GM21619 (cell line): Measurements from ENCODE around the gene TSPAN9.

Experiments used
- ATAC-seq: cut with Tn5 transposase; IDR thresholded peaks from one replicate; pipeline ENCODE4 v1.9.1; 2021; ENCODE audit not compliant: unreplicated experiment

TSPAN9 gene

DNA sequence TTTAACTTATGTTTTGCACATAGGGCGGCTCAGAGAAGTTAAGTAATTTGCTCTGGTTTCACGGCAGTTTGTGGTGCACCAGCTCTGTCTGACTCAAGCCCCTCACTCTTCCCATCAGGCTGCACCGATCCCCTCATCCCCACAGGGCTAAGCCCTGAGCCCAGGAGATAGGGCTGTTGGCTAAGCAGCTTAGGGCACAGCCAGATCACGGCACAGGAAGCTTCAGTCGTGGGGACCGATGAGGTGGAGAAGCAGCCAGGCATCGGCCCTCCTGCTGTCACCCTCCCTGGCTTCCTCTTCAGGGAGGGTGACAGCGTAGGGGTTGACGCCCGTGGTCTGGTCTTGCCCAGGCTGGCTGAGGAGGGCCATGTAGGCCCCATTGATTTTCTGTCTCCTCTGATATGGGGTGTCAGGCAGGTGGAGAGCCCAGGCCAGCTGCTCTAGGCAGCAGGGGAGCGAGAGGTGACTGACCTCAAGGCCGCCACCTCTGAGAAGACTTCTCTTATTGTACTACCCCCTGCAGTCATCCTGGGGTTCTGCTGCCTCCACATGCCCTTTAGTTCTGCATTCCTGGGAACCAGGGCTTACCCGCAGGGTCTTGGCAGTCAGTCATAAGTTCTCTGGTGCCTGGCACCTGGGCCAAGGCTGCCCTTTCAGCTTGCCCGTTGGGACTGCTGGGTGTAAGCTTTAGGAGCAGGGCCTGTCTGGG, 166.4 kb downstream of the TSPAN9 start:
- no peak for ATAC-seq

DNA sequence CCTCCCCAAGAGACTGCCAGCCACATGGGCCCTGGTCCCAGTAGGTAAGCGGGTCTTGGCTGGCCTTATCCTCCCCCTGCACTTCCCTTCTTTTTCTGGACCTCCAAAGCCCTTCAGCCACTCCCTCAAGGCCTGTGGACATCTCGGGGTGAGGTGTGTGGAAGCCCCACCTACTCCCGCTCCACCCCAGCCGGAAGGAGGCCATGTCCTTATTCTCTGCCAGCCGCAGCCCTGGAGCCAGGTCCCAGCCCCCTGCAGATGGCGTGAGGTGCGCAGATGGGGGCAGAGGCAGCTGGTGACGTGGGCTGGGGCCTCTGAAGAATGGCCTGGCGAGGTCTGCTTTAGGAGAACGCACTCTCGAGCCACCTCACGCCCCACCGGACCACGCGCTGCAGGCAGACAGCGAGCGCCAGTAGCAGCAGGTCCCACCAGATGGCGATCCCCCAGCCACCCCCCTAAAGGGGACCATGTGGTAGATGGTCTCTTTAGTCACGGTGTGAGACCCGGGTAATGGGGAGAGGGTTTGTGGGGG, 167.1 kb downstream of the TSPAN9 start:
- ATAC-seq: no peak

DNA sequence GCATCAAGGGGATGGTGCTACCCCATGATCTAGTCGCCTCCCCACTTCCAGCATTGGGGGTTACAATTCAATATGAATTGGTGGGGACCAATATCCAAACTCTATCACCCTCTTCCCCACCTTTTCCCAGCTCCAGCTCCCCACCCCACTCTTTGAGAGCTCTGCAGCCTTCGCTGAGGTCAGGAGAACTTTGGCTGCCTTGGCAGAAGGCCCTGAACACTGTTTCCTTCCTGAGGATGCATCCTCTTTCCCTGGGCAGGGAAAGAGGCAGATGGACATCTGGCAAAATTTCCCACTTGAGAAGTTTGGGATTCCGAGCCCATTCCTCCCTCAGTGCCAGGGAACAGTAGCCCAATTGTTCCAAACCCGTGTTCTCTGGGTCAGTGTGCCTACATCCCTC, 169.1 kb downstream of the TSPAN9 start:
- ATAC-seq: no peak

DNA sequence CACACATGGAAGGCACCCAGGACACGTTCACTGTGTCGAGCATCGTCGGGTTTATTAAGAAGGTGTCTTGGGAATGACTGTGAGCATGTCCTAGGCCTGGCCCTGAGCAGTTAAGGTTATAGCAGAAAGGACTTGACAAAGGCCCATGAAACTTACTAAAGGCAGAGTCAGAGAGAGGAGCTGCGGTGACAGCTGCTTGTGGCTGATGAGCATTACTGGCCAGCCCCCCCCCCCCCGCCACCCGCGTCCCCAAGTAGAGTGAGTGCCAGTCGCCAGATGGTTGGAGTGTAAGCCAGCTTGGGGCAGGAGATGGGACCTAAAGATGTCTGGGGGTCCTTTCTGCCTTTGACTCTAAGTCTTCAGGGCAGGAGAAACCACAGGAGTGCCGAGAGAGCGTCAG, 169.9 kb downstream of the TSPAN9 start:
- ATAC-seq: no peak

DNA sequence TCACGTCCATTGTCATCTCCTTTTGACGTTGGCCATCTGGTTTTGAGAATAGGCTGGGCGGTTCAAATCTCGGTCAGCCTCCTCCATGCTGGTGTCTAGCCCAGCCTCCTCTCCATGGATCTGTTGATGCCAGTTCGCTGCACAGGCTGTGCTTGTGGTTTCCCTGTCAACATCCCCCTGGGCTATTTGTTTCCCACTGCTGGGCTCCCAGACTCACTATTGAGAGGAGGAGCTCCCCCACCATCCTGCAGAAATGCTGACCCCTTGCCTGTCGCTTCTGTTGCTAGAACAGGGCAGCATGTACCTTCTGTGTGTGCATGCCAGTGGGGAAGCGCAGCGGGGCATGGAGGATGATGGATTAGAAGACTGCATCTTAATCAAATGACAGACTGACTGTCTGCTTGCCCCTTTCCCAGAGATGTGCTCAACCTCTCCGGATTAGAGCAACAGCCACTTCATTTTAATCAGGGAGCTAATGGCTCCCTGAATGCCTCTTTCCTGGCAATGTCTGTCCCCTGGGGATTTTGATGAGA, 170.5 kb downstream of the TSPAN9 start:
- ATAC-seq: no peak

DNA sequence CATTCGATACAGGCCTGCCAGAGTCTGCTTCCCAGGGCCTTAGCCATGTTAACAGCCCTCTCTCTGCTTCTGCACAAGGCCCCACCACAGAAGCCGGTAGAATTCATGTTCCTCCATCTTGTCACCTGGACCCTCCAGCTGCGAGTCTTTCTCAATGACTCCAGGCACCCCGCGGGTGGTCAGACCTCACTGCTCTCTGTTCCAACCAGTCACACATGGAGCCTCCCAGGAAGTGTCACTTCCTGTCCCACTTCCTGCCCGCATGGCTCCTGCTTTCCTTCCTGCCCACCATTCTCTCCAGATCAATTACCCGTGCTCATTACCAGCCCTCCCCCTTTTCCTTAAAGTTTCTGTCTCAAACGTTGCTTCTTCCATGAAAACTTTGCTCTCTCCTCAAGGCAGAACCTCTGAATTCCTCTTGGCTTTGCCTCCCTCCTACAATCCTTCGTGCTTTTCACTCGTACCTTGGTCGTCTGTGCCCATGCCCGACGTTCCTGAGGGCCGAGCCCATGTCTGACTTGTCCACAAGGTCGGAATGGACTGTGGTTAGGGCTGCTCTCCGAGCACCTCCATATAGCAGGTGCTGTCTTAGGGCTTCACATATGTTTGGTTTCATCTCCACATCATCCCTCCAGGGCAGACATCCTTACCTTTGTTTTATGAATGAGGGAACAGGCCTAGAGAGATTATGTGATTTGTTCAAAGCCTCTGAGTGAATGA, 172.1 kb downstream of the TSPAN9 start:
- ATAC-seq: no peak

DNA sequence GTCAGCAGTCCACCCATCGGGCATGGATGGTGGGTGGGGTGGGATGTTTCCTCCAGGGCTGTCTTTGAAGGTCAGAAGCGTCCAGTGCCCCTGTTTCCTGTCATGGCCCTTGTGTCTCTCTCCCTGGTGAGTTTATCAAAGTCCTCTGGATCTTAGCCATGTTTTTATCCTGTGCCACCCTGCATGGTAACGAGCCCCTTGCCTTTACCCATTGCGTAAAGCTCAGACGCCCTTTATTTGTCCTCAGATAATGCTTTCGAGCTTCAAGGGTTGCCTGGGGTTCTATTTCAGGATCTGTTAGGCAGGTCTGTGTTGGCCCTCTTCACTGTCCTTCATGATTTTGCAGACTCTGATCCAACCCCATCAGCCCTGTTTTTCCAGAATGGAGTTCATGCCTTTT, 172.9 kb downstream of the TSPAN9 start:
- no peak for ATAC-seq

DNA sequence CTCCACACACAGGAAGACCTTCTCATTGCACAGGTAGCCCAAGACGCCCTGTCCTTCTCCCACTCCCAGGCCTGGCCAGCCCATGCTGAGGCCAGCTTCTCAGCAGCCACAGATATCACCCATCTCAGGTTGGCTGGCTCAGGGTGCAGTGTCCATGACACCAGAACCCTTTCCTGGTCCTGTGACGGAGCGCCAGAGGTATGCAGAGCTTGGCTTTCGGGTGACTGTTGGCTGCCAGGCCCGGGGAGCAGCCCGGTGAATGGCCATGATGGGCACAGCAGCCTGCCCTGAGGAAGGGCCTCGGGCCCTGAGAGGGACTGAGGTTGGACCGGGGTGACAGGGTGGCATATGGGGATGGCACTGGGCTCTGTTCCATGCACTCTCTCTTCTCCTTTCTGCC, 173.4 kb downstream of the TSPAN9 start:
- ATAC-seq: no peak

DNA sequence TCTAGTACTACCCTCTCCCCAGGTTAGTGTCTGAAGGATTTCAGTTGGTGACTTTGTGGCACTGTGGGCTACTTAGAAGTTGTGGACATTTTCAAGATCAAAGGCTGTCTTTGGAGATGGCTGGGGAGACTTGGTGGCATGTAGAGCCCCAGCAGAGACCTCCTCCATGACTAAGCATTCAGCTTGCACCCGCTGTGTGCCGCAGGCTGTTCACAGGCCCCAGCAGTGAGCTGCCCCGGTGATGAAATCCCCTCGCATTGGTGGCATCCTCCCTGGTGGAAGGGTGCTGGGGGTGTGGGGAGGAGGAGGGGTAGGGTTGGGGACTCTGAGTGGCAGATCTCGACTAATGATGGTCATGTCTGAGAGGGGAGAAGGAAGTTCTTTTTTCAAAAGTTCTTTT, 173.9 kb downstream of the TSPAN9 start:
- ATAC-seq: no peak

DNA sequence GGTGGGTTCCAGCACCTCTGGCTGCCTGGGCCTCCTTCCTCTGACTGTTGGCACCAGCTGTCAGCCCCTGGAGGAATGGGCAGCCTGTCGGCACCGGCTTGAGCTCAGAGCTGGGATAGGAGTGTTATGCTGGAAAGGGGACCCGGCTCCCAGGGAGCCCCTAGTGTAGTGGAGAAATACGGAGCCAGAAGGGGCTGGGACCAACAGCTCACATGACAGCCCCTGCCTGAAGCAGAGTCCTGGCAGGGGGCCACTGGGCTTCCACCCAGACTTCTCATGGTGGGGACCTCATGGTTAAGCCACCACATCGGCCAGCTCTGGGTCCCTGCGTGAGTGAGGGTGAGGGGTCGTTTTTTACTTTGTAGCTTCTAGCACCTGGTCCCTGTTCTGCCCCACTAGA, 174.5 kb downstream of the TSPAN9 start:
- no peak for ATAC-seq

DNA sequence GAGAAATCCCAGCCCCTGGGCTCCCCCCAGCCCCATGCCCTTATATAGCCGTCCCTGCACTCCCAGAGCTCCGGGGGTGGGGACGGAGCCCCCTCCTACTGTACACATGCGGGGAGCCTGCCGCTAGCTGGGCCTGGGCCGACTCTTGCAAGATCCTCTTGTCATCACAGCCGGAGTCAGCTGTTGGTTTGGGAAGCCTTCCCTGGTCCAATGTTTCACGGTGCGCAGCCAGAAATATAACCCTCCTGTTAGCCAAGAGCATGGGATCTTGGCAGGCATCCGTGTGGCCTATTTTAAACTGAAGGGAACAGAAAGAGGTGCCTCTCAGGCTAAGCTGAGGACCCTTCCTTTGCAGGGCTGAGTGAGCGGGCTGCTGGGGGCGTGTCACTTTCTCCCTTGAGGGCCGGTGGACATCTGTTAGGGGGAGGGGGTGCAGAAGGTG, 175.3 kb downstream of the TSPAN9 start:
- ATAC-seq: no peak

DNA sequence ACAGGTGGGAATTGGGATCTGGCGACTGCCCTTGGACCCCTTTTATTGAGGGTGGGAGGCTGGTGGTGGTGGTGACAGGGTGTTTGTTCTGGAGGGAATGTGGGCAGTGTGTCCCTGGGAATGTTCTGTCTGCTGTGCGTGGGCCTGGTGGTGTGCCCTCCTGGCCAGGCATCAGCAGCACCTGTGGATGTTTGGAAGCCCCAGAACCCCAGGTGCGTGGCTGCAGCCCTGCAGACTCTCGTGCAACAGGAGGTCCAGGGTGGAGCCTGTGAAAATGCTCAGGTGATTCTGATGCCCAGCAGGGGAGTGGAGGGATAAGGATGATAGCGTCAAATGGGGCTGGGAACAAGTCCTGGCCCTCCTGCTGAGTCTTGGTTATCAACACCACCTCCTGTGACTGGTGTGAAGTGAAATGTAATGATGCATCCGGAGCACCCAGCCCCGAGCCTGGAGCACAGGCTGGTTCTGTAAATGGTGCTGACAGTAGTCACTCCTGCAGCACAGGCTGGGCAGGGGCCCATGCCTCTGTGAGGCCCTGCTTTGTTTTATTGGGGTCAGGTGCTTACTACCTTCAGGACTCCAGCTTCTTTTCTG, 176.6 kb downstream of the TSPAN9 start:
- ATAC-seq: no peak

DNA sequence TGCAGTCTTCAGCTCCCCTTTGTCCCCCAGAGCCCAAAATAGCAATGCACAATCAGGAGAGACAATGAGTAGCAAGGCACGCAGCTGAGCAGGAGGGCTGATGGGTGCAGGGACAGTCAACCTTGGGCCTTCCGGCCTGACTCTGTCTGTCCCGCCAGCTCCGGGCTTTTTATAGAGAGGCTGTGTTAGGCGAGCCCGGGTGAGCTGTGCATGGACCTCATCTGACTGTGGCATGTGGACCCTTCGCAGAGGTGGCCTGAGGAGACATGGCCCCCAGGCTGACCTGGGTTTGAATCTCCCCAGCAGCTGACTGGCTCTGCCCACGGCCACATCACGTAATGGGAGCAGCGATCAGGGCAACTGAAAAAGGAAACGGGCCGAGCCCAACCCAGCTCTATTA, 177.9 kb downstream of the TSPAN9 start:
- ATAC-seq: no peak

DNA sequence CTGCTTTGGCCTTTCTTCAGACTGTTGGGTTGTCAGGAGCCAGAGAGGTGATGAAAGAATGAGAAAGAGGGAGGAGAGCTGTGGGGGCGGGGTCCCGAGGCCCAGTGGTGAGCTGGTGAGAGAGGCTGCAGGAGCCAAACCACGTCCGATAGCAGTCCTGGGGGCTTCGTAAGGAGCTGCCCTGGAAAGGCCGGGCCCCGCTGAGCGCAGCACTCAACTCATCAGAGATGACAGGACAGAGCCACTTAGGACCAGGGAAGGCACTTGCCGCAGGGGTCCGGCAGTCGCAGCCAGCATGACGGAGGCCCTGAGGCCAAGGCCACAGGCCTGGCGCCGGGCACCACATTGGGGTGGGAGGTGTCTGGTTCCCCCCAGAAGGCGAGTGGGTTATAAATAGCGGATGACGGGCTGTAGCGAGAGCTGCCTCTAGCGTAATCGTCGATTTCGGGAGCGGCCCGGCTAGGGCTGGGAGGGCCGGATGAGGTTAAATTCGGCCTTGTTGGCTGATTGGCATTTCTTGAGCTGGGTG, 179.0 kb downstream of the TSPAN9 start:
- no peak for ATAC-seq

DNA sequence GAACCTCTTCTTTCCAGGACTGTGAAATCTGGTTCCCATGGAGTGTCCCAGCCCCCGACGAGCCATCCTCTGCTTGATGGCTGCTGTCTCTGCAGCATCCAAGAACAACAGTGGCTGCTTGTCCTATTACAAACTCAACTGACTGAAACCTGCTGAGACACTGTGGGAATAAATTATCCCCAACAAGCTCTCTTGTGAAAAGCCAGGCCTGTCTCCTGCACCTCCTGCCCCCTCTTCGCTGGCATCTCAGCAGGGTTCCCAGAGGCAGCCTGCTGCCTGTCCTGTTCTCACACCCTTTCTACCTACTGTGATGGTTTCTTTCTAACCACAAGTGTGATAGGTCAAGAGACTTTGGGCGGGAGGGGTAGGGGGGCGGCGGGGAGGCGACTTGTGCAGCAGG, 180.2 kb downstream of the TSPAN9 start:
- ATAC-seq: no peak

DNA sequence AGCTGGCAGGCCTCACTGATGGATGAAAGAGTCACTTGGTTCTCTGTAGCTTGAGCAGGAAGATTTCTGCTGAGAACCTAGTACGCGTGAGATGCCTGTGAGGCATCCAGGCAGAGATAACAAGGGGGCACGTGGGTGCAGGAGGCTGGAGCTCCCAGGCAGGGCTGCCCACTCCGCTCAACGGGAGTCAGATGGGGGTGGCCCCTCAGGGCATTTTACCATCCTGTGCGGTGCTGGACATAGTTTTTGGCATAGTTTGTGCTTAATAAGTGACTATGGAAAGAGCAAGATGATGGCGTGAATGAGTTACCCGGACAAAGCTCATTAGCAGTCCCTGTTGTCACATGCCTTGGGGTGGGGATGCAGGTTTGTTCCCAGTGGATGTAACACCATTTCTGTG, 182.8 kb downstream of the TSPAN9 start:
- ATAC-seq: no peak

DNA sequence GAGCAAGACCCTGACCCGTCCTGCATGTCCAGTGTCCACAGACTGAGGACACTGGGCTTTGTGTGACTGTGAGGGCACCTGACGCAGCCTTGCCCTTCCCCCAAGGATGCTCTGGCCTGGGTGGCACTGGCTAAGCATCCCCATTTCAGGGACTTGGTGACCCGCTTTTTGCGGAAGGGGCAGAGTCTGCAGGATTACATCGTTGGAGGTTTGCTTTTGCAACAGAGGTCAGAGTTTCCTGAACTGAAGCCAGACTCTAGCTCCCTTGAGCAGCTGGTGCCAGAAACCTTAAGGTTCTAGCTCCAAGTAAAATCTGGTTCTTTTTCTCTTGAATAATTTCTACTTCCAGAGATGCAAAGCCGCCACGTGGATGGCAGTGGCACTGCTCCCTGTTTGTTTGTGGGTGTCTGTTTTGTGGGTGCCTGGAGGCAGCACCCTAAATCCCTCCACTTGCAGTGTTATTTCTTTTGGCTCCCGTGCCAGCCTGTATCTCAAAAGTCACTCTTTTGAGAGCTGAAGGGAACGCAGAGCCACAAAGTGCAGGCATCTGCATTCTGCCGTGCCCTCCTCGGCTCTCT, 184.7 kb downstream of the TSPAN9 start:
- no peak for ATAC-seq

DNA sequence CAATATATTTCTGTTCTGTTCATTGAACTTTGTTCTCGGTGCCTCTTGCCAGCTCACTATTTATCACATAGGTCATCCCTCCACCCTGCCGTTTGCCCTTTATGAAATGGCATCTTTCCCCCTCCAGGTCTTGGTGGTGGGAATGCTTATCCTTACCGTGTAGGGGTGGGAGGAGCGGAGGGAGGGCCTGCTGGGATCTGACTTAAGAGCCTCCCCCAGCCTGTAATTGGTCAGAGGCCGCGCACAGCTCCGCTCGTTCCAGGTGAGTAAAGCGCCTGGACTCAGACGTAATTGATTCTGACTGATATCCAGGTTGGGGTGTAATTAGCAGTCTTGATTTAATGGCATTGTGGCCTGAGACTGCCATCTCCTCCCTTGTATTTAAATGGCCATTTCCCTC, 185.3 kb downstream of the TSPAN9 start:
- no peak for ATAC-seq

DNA sequence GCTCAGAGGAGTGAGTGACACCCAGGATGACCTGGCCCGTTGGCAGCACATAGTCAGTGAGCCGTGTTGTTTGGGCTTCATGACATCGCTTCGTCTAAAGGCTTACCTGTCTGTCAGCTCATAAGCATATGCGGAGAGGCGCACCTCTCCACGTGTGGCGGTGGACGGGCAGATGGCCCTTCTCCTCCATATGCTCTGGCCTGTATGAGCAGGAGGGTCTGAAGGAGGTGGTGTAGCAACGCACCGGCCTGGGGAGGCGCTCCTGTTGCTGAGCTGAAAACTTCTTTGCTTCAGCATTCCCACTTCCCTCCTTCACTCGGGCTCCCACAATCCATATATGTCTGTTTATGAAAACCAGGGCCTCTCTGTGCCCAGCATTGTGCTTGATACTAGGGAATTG, 186.1 kb downstream of the TSPAN9 start:
- no peak for ATAC-seq

DNA sequence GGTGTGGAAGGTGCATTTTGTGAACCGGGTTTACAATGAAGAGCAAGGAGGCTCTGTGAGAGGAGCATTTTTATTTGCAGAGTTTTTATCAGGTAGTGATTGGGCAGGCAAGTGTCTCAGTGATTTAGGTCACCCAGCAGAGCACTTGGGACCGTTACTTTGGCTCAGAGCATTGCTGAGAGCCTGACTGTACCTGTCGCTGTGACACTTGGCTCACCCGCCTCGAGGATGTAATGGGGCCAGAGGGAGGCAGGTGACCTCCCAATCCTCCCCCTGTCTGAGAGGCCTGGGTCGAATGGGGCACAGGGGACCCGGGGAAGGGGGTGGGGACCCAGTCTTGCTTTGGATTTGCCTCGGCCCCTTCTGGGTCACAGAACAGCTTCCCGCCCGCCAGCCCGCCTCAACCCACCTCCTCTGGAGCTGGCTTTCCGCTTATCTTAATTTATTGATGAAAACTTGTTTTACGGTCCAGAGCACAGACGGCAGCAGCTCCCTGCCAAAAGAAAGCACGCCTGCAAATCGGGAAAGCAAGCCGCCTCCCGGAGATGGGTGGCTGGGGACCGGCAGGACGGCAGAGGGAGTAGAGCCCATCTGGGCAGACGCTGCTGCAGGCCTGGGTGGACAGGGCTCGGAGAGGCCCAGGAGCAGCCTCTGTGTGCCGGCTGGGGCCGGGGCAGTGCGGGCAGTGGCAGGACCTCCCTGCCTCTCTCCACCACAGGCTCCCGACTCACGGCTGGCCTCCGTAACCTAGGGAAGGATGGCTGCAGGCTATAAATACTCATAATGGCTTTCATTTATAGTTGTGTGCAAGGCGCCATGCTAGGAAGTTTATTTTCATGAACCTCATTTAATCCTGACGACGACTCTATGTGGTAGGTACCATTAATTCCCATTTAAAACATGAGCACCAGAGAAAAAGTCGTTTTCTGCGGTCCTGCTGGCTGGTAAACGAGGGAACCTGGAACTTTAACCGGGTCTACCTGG, 187.1 kb downstream of the TSPAN9 start:
- no peak for ATAC-seq
